Measurements from ENCODE around the gene COL18A1.

The COL18A1 gene

DNA sequence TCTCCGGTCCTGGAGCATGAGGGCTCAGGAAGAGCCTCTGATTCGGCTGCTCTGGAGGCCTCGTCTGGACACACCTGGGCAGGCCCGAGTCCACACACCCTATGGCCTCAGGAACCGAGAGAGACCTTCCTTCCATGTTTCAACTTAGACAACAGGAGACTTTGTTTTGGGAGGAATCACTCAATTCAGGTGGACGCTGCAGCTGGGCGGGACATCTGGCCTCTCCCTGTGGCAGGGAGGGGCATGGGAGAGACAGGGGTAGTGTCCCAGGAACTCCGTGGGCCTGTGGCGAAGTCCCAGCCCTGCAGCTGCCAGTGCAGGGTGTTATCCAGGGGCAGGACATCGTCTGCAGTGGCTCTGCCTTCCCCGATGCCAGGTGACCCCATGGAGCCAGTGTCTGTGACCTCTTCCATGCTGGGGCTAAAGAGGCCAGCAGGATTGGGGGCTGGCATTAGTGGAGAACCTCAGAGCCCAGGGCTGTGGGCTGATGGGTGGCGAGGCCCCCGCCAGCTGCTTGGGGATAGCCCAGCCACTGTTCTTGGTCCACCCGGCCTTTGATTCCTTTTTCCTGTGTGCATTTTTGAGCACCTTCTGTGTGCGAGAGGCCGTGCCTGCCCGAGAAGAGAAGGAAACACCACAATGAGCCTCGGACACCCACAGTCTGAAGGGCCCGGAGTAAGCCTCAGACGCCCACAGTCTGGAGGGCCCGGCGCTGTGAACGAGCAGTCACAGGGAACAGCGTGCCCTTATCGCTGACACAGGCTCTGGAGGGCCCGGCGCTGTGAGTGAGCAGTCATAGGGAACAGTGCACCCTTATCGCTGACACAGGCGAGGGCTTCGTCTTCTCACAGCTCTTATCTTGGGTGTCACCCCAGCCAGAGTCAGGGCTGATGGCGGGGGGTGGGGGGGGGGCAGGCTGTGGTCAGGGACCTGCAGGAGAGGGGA, 6.2 kb downstream of the COL18A1 start:
- DNase-seq (ENCODE audit: low read depth), result no peak
- no peak overlapping the region for H3K4me3 ChIP-seq (ENCODE audit: control insufficient read depth, low read depth, low read length)
- TF ChIP-seq, protein P1, sequence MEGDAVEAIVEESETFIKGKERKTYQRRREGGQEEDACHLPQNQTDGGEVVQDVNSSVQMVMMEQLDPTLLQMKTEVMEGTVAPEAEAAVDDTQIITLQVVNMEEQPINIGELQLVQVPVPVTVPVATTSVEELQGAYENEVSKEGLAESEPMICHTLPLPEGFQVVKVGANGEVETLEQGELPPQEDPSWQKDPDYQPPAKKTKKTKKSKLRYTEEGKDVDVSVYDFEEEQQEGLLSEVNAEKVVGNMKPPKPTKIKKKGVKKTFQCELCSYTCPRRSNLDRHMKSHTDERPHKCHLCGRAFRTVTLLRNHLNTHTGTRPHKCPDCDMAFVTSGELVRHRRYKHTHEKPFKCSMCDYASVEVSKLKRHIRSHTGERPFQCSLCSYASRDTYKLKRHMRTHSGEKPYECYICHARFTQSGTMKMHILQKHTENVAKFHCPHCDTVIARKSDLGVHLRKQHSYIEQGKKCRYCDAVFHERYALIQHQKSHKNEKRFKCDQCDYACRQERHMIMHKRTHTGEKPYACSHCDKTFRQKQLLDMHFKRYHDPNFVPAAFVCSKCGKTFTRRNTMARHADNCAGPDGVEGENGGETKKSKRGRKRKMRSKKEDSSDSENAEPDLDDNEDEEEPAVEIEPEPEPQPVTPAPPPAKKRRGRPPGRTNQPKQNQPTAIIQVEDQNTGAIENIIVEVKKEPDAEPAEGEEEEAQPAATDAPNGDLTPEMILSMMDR (conservative IDR thresholded peaks at IDR 0.05; ENCODE audit: control insufficient read depth, insufficient read depth, low read depth, low read length), result no peak

DNA sequence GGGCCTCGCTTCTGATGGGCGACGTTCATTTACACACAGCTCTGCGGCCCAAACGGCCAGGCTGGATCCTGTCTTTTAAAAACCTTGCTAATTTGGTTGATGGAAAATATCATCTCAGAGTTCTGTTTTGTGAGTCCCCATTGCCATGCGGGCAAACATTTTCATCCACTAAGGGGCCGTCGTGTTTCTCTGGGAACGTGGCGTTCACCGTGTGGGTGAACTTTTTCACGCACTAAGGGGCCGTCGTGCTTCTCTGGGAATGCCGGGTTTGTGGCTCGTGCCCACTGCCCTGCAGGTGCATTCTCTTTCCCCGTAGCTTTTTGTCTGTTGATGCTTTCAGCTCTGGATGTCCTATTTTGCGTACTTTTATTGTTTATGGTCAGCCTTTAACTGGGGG, 6.8 kb downstream of the COL18A1 start:
- DNase-seq (ENCODE audit: low read depth), result no peak
- TF ChIP-seq, protein P1 (conservative IDR thresholded peaks at IDR 0.05; ENCODE audit: control insufficient read depth, insufficient read depth, low read depth, low read length), result no peak
- H3K4me3 ChIP-seq (ENCODE audit: control insufficient read depth, low read depth, low read length), result no peak overlapping the region

DNA sequence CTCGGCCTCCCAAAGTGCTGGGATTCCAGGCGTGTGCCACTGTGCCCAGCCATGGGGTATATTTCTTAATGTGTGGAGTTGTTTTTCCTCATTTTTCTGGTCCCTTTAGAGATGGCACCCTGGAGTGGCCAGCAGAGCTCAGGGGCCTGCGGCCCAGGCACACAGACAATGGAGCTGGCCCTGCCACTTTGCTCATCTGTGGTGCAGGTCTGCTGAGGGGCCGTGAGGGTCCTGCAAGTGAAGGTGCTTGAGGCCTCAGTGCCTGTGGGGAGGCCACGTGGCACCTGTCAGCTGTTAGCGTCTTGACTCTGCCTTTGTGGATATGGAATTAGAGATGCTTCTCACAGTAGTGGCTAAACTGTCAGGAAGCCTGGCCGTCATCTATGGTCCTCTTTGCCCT, 7.5 kb downstream of the COL18A1 start:
- TF ChIP-seq, protein P1 (conservative IDR thresholded peaks at IDR 0.05; ENCODE audit: control insufficient read depth, insufficient read depth, low read depth, low read length), result no peak
- no peak for DNase-seq (ENCODE audit: low read depth)
- no peak overlapping the region for H3K4me3 ChIP-seq (ENCODE audit: control insufficient read depth, low read depth, low read length)

DNA sequence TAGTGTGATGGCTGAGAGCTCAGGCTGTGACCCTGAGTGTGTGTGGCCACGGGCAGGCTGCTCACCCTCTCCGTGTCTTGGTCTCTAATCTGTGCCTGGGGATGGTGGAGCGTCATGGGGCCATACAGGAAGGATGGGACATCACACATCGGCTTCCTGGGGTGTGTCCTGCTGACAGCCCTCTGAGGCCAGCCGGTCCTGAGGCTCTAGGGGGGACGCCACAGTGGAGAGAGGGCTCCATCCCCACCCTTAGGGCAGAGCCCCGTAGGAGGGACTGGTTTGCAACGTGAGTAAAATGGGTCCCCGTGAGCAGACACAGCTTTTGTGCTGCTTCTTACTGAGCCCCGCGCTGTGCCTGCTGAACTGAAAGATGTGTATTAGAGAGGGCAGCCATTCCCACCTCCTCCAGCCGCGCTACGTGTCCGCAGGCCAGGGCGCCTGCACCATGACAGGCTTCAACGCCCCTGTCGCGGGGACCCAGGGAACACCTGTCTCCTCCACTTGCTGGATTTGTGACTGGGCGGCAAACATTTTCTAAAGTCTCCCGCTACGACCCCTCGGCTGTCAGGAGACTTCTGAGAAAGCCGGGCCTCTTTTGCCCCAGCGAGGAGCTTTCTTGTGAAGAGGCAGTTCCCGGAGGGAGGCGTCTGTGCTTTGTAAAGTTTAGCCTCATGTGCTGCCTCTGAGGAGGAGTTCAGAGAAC, 8.1 kb downstream of the COL18A1 start:
- H3K4me3 ChIP-seq (ENCODE audit: control insufficient read depth, low read depth, low read length), result no peak overlapping the region
- no peak for DNase-seq (ENCODE audit: low read depth)
- TF ChIP-seq, protein P1 (conservative IDR thresholded peaks at IDR 0.05; ENCODE audit: control insufficient read depth, insufficient read depth, low read depth, low read length), result no peak

DNA sequence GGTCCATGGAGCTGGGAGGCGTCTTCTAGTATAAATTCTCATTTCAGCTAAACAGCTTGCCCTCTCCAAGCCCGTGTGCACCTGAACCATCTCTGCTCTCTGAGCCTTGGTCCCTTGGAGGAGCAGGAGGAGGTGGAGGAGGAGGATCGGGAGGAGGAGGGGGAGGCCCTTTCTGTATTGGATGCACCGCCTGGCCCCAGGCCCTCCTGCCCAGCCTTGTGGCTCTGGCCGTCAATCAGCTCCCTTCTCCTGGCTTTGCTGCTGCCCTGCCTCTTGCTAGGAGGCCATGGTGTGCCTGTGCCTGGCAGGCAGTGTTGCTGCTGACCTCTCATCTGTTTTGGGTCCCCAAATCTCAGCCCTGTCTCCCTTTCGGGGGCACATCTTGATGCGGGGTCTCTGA, 9.0 kb downstream of the COL18A1 start:
- no peak for DNase-seq (ENCODE audit: low read depth)
- no peak overlapping the region for H3K4me3 ChIP-seq (ENCODE audit: control insufficient read depth, low read depth, low read length)
- TF ChIP-seq, protein P1 (conservative IDR thresholded peaks at IDR 0.05; ENCODE audit: control insufficient read depth, insufficient read depth, low read depth, low read length), result no peak

DNA sequence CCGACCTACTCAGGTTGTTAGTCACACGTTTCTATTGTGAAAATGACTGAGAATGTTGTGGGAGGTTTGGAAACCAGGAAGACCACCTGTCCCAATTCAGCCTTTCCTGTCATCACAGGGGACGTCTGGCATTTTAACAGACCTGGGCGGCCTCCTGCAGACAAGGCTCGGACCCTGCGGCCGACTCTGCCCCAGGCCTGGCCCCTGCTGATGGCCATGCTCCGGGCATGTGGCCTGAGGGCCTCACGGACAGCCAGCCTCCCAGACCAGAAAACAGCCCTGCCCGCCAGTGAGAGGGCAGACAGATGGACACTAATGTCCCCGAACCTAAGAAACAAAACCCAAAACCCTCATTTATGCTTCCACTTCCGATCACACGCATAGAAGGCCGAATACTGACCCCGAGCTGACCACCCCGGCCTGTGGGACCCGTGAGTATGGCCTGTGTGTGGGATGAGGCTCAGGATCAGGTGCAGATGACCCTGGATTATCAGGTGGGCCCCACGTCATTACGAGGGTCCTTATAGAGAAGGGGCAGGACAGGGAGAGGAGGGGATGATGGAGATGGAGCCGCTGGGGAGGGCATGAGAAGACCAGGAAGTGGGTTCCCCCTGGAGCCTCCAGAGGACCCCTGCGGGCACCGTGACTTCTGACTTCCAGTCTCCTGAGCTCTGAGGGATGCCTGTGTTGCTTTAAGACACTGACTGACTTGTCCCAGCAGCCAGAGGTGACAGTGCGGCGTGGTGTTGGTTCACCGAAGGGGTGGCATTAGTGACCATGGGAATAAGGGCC, 9.6 kb downstream of the COL18A1 start:
- TF ChIP-seq, protein P1 (conservative IDR thresholded peaks at IDR 0.05; ENCODE audit: control insufficient read depth, insufficient read depth, low read depth, low read length), result no peak
- no peak for DNase-seq (ENCODE audit: low read depth)
- H3K4me3 ChIP-seq (ENCODE audit: control insufficient read depth, low read depth, low read length), result no peak overlapping the region

Data from fibroblast of mammary gland (primary cell).